Liver (tissue), 9 donors: ENCODE measurements around the gene ZSCAN16. TPM values are rescaled to one million over a fixed set of nuclear protein-coding genes. Genes with fewer than 3 reads are reported as not detected.

ENCODE experiments used
- DNase-seq: peaks from one replicate; pipeline ENCODE4 v3.0.0-alpha.2; 2017; ENCODE audit warnings: low spot score
- H3K27ac ChIP-seq, 2 donors: one replicate each; pipeline ENCODE4 v1.7.0; 2013; ENCODE audit warnings: inconsistent platforms in 2 of 2, low read length in 2 of 2, control low read depth in 1 of 2, low read depth in 1 of 2, mild to moderate bottlenecking in 1 of 2
- H3K27me3 ChIP-seq, 4 donors: one replicate each; pipeline versions ENCODE4 v1.6.1 to v1.7.0; 2013; ENCODE audit warnings: low read length in 3 of 4, inconsistent platforms in 1 of 4, mild to moderate bottlenecking in 1 of 4, moderate library complexity in 1 of 4; ENCODE audit not compliant: control insufficient read depth in 4 of 4, insufficient read depth in 4 of 4
- H3K36me3 ChIP-seq, 4 donors: one replicate each; pipeline versions ENCODE4 v1.6.1 to v1.7.0; 2013; ENCODE audit warnings: low read length in 3 of 4, mild to moderate bottlenecking in 3 of 4, low read depth in 1 of 4, moderate library complexity in 1 of 4; ENCODE audit not compliant: control insufficient read depth in 4 of 4, insufficient read depth in 3 of 4
- H3K4me1 ChIP-seq, 4 donors: one replicate each; pipeline versions ENCODE4 v1.6.1 to v1.7.0; 2013; ENCODE audit warnings: low read length in 3 of 4, mild to moderate bottlenecking in 3 of 4, moderate library complexity in 1 of 4; ENCODE audit not compliant: control insufficient read depth in 4 of 4, insufficient read depth in 4 of 4
- H3K4me3 ChIP-seq, 3 donors: one replicate each; pipeline versions ENCODE4 v1.6.1 to v1.7.0; 2013; ENCODE audit warnings: low read length in 3 of 3, control low read depth in 1 of 3, low read depth in 1 of 3, mild to moderate bottlenecking in 1 of 3
- H3K9ac ChIP-seq, 2 donors: one replicate each; pipeline ENCODE4 v1.7.0; 2013; ENCODE audit warnings: low read length in 2 of 2, mild to moderate bottlenecking in 2 of 2, moderate library complexity in 2 of 2, control low read depth in 1 of 2, low read depth in 1 of 2
- H3K9me3 ChIP-seq, 4 donors: one replicate each; pipeline versions ENCODE4 v1.6.1 to v1.7.0; 2013; ENCODE audit warnings: low read length in 3 of 4; ENCODE audit not compliant: control insufficient read depth in 4 of 4
- CTCF ChIP-seq: fragments of 150-350 bp; IDR thresholded peaks from 2 replicates; pipeline ENCODE4 v1.5.1; 2017; ENCODE audit warnings: improper control_type of control experiment, low read depth, low read length; ENCODE audit not compliant: missing input control
- FOXA1 ChIP-seq: IDR thresholded peaks from 2 replicates; pipeline ENCODE4 v1.6.1; 2016; ENCODE audit warnings: antibody characterized with exemption
- FOXA2 ChIP-seq: IDR thresholded peaks from 2 replicates; pipeline ENCODE4 v1.6.1; 2016; ENCODE audit warnings: antibody characterized with exemption
- GABPA ChIP-seq, 2 donors: IDR thresholded peaks in 1 of 2; conservative IDR thresholded peaks in 1 of 2; 2 replicates each; pipeline ENCODE4 v1.6.1; 2016; ENCODE audit warnings: antibody characterized with exemption in 2 of 2, mild to moderate bottlenecking in 1 of 2, moderate library complexity in 1 of 2
- HNF4A ChIP-seq, 2 donors: conservative IDR thresholded peaks; 2 replicates each; pipeline ENCODE4 v1.6.1; 2016; ENCODE audit warnings: antibody characterized with exemption in 2 of 2, mild to moderate bottlenecking in 2 of 2
- HNF4G ChIP-seq: IDR thresholded peaks from 2 replicates; pipeline ENCODE4 v1.6.1; 2016; ENCODE audit warnings: antibody characterized with exemption
- JUND ChIP-seq, 2 donors: IDR thresholded peaks; 2 replicates each; pipeline ENCODE4 v1.6.1; 2016; ENCODE audit warnings: antibody characterized with exemption in 2 of 2
- MAX ChIP-seq: IDR thresholded peaks from 2 replicates; pipeline ENCODE4 v1.6.1; 2016; ENCODE audit warnings: antibody characterized with exemption
- NR2F2 ChIP-seq: IDR thresholded peaks from 2 replicates; pipeline ENCODE4 v1.6.1; 2016; ENCODE audit warnings: antibody characterized with exemption
- RAD21 ChIP-seq, 2 donors: IDR thresholded peaks; 2 replicates each; pipeline ENCODE4 v1.6.1; 2016; ENCODE audit warnings: antibody characterized with exemption in 2 of 2, mild to moderate bottlenecking in 2 of 2
- RXRA ChIP-seq, 2 donors: IDR thresholded peaks; 2 replicates each; pipeline ENCODE4 v1.6.1; 2017 to 2018; ENCODE audit warnings: antibody characterized with exemption in 2 of 2, mild to moderate bottlenecking in 1 of 2
- SP1 ChIP-seq: IDR thresholded peaks from 2 replicates; pipeline ENCODE4 v1.6.1; 2018; ENCODE audit warnings: antibody characterized with exemption, mild to moderate bottlenecking
- YY1 ChIP-seq: IDR thresholded peaks from 2 replicates; pipeline ENCODE4 v1.6.1; 2016; ENCODE audit warnings: antibody characterized with exemption, mild to moderate bottlenecking
- WGBS: extraction: QIAGEN DNeasy Blood & Tissue Kit; methylation state at CpG from one replicate; pipeline ENCODE4 v1.1.7; 2013; 5-methylcytosine and 5-hydroxymethylcytosine counted together
- polyA plus RNA-seq, 2 donors: library from polyadenylated mRNA; stranded (reverse) in 1 of 2; unstranded in 1 of 2; fragments of 200-250 nt in 1 of 2; fragments of >200 nt in 1 of 2; fragmentation: Nextera tagmentation in 1 of 2; extraction: Ambion mirVana in 1 of 2; gene quantifications; one replicate each; pipeline versions ENCODE4 v1.2.1 to v1.2.3, GENCODE V29; 2013 to 2015
- total RNA-seq, 2 donors: library from RNA; depleted of rRNA; stranded (reverse); fragments of >200 nt; gene quantifications; one replicate each; pipeline ENCODE4 v1.2.3, GENCODE V29; 2014
- TF ChIP-seq, protein P1 (sequence below): IDR thresholded peaks from 2 replicates; pipeline ENCODE4 v1.6.1; 2016; ENCODE audit warnings: antibody characterized with exemption, mild to moderate bottlenecking
- TF ChIP-seq, protein P2 (sequence below): IDR thresholded peaks from 2 replicates; pipeline ENCODE4 v1.6.1; 2016; ENCODE audit warnings: antibody characterized with exemption
- TF ChIP-seq, protein P3 (sequence below): IDR thresholded peaks from 2 replicates; pipeline ENCODE4 v1.6.1; 2016; ENCODE audit warnings: antibody characterized with exemption
- donor health status: healthy.
- donor health status: healthy.
- donor health status: healthy.
- donor health status: healthy.
- donor health status: healthy.

Gene ZSCAN16
- total and polyA plus RNA-seq, 4 donors, result 1.5 to 3.5 (median 2.7) TPM

- TF ChIP-seq HNF4G, result no peak
- TF ChIP-seq JUND (IDR thresholded peaks at IDR 0.05), result no peak
- 87% methylated on average over 3 of the region's 3 CpGs for WGBS
- H3K9ac ChIP-seq, result no peak overlapping the region
Observed at GRCh38 chr6:28107506-28107905, 16.9 kb upstream of the ZSCAN16 start.

DNA sequence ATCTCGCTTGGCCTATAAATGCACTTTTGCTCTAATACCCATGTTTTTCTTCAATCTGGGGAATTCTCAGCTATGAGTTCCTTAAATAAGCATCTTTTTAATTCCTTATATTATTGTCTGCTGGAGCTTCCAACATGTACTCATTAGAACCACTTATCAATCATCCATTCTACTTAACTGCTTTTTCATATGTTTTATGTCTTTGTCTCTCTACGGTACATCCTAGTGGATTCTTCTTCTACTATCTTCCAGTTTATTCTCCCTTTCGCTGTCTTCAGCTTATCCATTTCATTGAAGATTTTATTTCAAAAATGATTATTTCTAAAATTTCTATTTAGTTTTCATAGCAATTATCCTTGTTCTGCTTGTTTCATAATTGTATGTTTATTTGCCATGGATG is 12.4 kb upstream of the ZSCAN16 start:
- Histone ChIP-seq H3K36me3 (peaks cover 4 to 15% (median 9%) of the 10 kb centered on the region in 4 donors), H3K9me3 (peaks cover 0 to 1% (median 0%) of the 10 kb centered on the region in 4 donors), H3K4me1 (no peaks in the 10 kb centered on the region), H3K27ac (no peak overlapping the region), H3K27me3 (peaks cover 0 to 7% (median 0%) of the 10 kb centered on the region in 4 donors), H3K9ac (no peak overlapping the region), H3K4me3 (no peak overlapping the region)
- TF ChIP-seq CTCF (no peak), FOXA2 (no peak), YY1 (no peak), SP1 (no peak), HNF4G (no peak), JUND (IDR thresholded peaks at IDR 0.05) (no peak), HNF4A (conservative IDR thresholded peaks at IDR 0.05) (no peak), GABPA (IDR thresholded peaks at IDR 0.05 in 1 of 2, conservative IDR thresholded peaks at IDR 0.05 in 1 of 2) (no peak), MAX (no peak), FOXA1 (no peak), RXRA (IDR thresholded peaks at IDR 0.05) (no peak), NR2F2 (no peak), RAD21 (IDR thresholded peaks at IDR 0.05) (no peak)
- TF ChIP-seq, protein P1, sequence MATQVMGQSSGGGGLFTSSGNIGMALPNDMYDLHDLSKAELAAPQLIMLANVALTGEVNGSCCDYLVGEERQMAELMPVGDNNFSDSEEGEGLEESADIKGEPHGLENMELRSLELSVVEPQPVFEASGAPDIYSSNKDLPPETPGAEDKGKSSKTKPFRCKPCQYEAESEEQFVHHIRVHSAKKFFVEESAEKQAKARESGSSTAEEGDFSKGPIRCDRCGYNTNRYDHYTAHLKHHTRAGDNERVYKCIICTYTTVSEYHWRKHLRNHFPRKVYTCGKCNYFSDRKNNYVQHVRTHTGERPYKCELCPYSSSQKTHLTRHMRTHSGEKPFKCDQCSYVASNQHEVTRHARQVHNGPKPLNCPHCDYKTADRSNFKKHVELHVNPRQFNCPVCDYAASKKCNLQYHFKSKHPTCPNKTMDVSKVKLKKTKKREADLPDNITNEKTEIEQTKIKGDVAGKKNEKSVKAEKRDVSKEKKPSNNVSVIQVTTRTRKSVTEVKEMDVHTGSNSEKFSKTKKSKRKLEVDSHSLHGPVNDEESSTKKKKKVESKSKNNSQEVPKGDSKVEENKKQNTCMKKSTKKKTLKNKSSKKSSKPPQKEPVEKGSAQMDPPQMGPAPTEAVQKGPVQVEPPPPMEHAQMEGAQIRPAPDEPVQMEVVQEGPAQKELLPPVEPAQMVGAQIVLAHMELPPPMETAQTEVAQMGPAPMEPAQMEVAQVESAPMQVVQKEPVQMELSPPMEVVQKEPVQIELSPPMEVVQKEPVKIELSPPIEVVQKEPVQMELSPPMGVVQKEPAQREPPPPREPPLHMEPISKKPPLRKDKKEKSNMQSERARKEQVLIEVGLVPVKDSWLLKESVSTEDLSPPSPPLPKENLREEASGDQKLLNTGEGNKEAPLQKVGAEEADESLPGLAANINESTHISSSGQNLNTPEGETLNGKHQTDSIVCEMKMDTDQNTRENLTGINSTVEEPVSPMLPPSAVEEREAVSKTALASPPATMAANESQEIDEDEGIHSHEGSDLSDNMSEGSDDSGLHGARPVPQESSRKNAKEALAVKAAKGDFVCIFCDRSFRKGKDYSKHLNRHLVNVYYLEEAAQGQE, result no peak
- TF ChIP-seq, protein P2, sequence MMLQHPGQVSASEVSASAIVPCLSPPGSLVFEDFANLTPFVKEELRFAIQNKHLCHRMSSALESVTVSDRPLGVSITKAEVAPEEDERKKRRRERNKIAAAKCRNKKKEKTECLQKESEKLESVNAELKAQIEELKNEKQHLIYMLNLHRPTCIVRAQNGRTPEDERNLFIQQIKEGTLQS, result no peak
- TF ChIP-seq, protein P3, sequence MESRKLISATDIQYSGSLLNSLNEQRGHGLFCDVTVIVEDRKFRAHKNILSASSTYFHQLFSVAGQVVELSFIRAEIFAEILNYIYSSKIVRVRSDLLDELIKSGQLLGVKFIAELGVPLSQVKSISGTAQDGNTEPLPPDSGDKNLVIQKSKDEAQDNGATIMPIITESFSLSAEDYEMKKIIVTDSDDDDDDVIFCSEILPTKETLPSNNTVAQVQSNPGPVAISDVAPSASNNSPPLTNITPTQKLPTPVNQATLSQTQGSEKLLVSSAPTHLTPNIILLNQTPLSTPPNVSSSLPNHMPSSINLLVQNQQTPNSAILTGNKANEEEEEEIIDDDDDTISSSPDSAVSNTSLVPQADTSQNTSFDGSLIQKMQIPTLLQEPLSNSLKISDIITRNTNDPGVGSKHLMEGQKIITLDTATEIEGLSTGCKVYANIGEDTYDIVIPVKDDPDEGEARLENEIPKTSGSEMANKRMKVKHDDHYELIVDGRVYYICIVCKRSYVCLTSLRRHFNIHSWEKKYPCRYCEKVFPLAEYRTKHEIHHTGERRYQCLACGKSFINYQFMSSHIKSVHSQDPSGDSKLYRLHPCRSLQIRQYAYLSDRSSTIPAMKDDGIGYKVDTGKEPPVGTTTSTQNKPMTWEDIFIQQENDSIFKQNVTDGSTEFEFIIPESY, result no peak
- DNase-seq, result no peak
- WGBS, result 90% methylated on average over 3 of the region's 3 CpGs

More at GRCh38 chr6:28107506-28107905, 16.9 kb upstream of the ZSCAN16 start:
- DNase-seq, result no peak
- Histone ChIP-seq H3K36me3 (peaks cover 0 to 1% (median 0%) of the 10 kb centered on the region in 4 donors), H3K27ac (no peak overlapping the region), H3K9me3 (no peaks in the 10 kb centered on the region), H3K4me1 (peaks cover 0 to 9% (median 5%) of the 10 kb centered on the region in 4 donors), H3K4me3 (no peak overlapping the region), H3K27me3 (peaks cover 0 to 7% (median 0%) of the 10 kb centered on the region in 4 donors)
